ENCODE measurements around the gene PLCH1.

PLCH1 gene

DNA sequence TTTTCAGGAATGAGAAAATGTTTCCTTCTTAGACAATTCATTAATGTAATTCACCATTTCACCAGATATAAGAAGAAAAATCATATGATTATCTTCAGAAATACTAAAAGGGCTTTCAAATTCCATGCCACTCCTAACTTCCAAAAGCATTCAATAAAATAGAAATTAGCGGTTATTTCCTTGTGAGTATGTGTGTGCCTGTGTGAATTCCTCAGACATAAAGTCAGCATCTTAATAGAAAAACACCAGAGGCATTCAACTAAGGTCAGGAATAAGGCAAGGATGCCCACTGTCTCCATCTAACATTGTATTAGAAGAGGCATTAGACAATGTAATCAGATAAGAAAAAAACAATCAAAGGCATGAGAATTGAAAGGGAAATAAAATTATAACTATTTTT is 88.4 kb downstream of the PLCH1 start:
- H3K4me3 ChIP-seq (ENCODE audit: low read depth in 1 of 2, low read length in 1 of 2): no peak overlapping the region
- no peaks in the 10 kb centered on the region for H3K27me3 ChIP-seq
- peaks cover 6 to 9% of the 10 kb centered on the region in 2 experiments for H3K4me1 ChIP-seq (ENCODE audit: control insufficient read depth in 1 of 2, insufficient read depth in 1 of 2, low read depth in 1 of 2, low read length in 1 of 2)
- no peak overlapping the region for H3K27ac ChIP-seq
- TF ChIP-seq, protein P1, sequence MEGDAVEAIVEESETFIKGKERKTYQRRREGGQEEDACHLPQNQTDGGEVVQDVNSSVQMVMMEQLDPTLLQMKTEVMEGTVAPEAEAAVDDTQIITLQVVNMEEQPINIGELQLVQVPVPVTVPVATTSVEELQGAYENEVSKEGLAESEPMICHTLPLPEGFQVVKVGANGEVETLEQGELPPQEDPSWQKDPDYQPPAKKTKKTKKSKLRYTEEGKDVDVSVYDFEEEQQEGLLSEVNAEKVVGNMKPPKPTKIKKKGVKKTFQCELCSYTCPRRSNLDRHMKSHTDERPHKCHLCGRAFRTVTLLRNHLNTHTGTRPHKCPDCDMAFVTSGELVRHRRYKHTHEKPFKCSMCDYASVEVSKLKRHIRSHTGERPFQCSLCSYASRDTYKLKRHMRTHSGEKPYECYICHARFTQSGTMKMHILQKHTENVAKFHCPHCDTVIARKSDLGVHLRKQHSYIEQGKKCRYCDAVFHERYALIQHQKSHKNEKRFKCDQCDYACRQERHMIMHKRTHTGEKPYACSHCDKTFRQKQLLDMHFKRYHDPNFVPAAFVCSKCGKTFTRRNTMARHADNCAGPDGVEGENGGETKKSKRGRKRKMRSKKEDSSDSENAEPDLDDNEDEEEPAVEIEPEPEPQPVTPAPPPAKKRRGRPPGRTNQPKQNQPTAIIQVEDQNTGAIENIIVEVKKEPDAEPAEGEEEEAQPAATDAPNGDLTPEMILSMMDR (IDR thresholded peaks at IDR 0.05): no peak
- H3K9me3 ChIP-seq: no peaks in the 10 kb centered on the region
- H3K36me3 ChIP-seq: no peaks in the 10 kb centered on the region

DNA sequence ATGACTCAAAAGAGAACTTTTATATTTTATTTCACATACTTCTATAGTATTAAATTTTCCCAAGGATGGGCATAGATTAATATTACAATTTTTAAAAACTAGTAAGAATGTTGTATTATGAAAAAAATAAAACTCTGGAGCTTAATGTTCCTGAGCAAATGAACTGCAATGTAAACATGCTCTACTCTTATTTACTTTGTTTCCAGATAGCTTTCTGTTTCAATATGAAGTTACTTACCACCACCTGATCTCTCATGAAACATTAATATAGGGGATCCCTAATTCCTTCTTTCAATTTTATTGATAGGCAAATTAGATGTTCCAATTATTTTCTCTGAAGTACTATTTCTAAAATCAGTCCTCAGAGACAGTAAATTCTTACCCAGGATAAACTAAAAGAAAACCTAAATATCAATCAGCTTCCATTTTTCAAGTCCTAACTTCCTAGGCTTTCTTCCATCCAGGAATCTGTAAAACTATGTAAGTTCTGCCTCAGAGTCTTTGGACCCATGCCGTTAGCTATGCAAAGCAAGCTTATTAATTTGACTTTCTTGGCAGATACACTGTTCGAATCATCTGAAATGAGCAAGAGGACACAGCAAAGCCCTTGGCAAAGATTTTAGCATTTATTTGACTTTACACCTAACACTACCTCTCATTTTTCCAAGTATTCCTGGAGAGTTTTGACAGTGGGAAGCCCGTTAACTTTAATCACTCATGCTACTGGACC is 93.2 kb downstream of the PLCH1 start:
- H3K4me1 ChIP-seq (ENCODE audit: control insufficient read depth in 1 of 2, insufficient read depth in 1 of 2, low read depth in 1 of 2, low read length in 1 of 2): peaks cover 8 to 14% of the 10 kb centered on the region in 2 experiments
- TF ChIP-seq, protein P1 (IDR thresholded peaks at IDR 0.05): no peak
- H3K27me3 ChIP-seq: no peaks in the 10 kb centered on the region
- H3K4me3 ChIP-seq (ENCODE audit: low read depth in 1 of 2, low read length in 1 of 2): no peak overlapping the region
- no peaks in the 10 kb centered on the region for H3K9me3 ChIP-seq
- no peak overlapping the region for H3K27ac ChIP-seq
- H3K36me3 ChIP-seq: no peaks in the 10 kb centered on the region

DNA sequence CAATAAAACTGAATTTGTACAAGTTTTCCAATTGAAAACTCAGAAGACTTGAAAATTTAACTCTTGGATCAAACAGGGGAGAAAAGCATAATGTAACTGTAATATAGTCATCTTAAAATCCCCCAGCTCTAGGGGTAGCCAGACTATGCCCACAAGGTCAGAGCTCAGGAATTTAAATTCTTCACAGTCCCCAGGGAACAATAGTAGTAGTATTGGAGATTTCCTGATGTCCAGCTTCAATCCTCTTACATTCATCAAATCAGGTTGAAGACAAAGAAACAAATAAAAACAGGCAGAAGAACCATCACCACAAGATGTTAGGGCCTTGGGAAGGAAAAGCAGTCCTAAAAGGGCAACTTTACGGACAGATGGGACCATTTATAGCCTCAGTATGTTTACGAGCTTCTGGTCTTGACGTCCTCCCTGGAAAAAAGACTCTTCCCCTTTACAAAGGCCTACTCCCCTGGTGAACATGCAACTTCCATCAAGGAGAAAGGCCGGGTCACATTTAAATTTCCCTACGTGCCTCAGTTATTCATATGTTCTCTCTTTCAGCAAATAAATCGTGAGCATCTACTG is 96.8 kb downstream of the PLCH1 start:
- H3K36me3 ChIP-seq: no peaks in the 10 kb centered on the region
- TF ChIP-seq, protein P1 (IDR thresholded peaks at IDR 0.05): no peak
- H3K27ac ChIP-seq: no peak overlapping the region
- H3K4me3 ChIP-seq (ENCODE audit: low read depth in 1 of 2, low read length in 1 of 2): no peak overlapping the region
- H3K9me3 ChIP-seq: no peaks in the 10 kb centered on the region
- H3K27me3 ChIP-seq: no peaks in the 10 kb centered on the region
- H3K4me1 ChIP-seq (ENCODE audit: control insufficient read depth in 1 of 2, insufficient read depth in 1 of 2, low read depth in 1 of 2, low read length in 1 of 2): peaks cover 14 to 23% of the 10 kb centered on the region in 2 experiments

DNA sequence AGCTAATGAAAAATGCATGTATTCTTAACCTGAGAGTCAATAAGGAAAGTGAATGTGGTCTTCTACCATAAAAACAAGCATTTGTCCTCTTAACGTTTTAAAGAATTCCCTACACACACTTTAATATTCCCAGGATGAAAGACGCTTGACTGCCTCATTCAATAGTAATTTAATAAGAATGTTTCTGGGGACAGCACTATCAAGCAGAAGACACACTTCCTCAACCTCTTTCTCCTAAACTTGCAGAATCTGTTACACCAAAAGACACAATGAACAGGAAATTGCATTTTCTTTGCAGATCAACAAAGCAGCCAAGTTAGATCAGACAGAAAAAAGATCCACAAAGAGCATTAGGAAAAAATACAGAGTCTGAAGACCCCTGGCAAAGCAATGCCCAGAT is 97.7 kb downstream of the PLCH1 start:
- H3K4me1 ChIP-seq (ENCODE audit: control insufficient read depth in 1 of 2, insufficient read depth in 1 of 2, low read depth in 1 of 2, low read length in 1 of 2): peaks cover 14 to 23% of the 10 kb centered on the region in 2 experiments
- H3K27me3 ChIP-seq: no peaks in the 10 kb centered on the region
- no peaks in the 10 kb centered on the region for H3K36me3 ChIP-seq
- no peak overlapping the region for H3K27ac ChIP-seq
- TF ChIP-seq, protein P1 (IDR thresholded peaks at IDR 0.05): no peak
- no peak overlapping the region for H3K4me3 ChIP-seq (ENCODE audit: low read depth in 1 of 2, low read length in 1 of 2)
- H3K9me3 ChIP-seq: no peaks in the 10 kb centered on the region

DNA sequence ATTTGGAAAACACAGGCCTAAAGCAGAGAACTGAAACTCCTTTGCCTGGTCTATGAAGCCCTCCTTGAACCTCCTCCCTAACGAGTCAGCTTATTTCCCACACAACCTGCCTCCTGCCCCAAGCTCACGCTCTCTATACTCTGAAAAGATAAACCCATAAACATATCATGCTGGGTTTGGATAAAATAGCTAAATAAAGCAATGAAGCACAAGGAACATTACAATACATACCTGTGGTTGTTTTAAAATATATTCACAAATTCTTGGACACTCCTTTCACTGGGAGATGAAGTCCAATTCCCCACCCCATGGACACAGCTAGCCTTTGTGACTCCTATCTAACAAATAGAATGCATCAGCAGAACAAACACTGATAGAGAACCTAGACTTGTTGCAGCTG is 98.2 kb downstream of the PLCH1 start:
- H3K27me3 ChIP-seq: no peaks in the 10 kb centered on the region
- TF ChIP-seq, protein P1 (IDR thresholded peaks at IDR 0.05): no peak
- no peaks in the 10 kb centered on the region for H3K36me3 ChIP-seq
- no peak overlapping the region for H3K4me3 ChIP-seq (ENCODE audit: low read depth in 1 of 2, low read length in 1 of 2)
- H3K9me3 ChIP-seq: no peaks in the 10 kb centered on the region
- H3K27ac ChIP-seq: no peak overlapping the region
- H3K4me1 ChIP-seq (ENCODE audit: control insufficient read depth in 1 of 2, insufficient read depth in 1 of 2, low read depth in 1 of 2, low read length in 1 of 2): peaks cover 14 to 23% of the 10 kb centered on the region in 2 experiments

All from neutrophil (primary cell).